ENCODE data around the gene RCSD1. TPM values are rescaled to one million over a fixed set of nuclear protein-coding genes. Genes with fewer than 3 reads are reported as not detected.

Gene RCSD1
- total RNA-seq, 1 donor from 2014 or later = 39.5 TPM

GRCh38 chr1:167748906-167749305 is 118.9 kb downstream of the RCSD1 start:
- DNase-seq (ENCODE audit: low spot score) = no peak
- Mint-ChIP-seq H3K4me3 (ENCODE audit: unreplicated experiment) (no peak overlapping the region), H3K36me3 (ENCODE audit: low read depth, unreplicated experiment) (peaks cover 6% of the 10 kb centered on the region), H3K9me3 (ENCODE audit: unreplicated experiment) (no peaks in the 10 kb centered on the region), H3K27ac (ENCODE audit: unreplicated experiment) (peak overlapping the region; percentile 26), H3K27me3 (ENCODE audit: unreplicated experiment) (peaks cover 1% of the 10 kb centered on the region), H3K4me1 (ENCODE audit: unreplicated experiment) (peaks cover 46% of the 10 kb centered on the region)
- TF ChIP-seq CTCF (IDR thresholded peaks at IDR 0.05; ENCODE audit: unreplicated experiment) = no peak

DNA sequence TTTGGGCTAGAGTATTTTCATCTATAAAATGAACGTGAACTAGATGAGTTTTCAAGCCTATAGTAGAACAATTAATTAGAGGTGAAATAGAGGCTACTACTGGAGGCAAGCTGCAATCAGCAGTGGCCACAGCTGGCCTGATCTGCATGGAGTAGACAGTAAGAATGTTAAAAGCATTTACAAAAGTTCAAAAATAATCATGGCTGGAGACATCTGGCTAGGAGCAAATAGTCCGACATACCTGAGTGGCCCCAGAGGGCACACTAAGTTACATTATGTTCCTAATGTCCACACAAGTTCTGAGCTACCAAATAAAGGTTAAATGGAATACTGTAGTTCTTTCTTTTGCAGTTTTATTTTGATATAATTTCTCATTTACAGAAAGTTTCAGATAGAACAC is 119.7 kb downstream of the RCSD1 start:
- Mint-ChIP-seq H3K4me3 (ENCODE audit: unreplicated experiment) (no peak overlapping the region), H3K4me1 (ENCODE audit: unreplicated experiment) (peaks cover 39% of the 10 kb centered on the region), H3K27ac (ENCODE audit: unreplicated experiment) (peak overlapping the region; percentile 22), H3K9me3 (ENCODE audit: unreplicated experiment) (no peaks in the 10 kb centered on the region), H3K27me3 (ENCODE audit: unreplicated experiment) (peaks cover 1% of the 10 kb centered on the region), H3K36me3 (ENCODE audit: low read depth, unreplicated experiment) (peaks cover 6% of the 10 kb centered on the region)
- no peak for DNase-seq (ENCODE audit: low spot score)
- no peak for TF ChIP-seq CTCF (IDR thresholded peaks at IDR 0.05; ENCODE audit: unreplicated experiment)

- no peak for TF ChIP-seq CTCF (IDR thresholded peaks at IDR 0.05; ENCODE audit: unreplicated experiment)
- H3K9me3 Mint-ChIP-seq (ENCODE audit: unreplicated experiment) = no peaks in the 10 kb centered on the region
- H3K36me3 Mint-ChIP-seq (ENCODE audit: low read depth, unreplicated experiment) = peaks cover 6% of the 10 kb centered on the region
- H3K4me1 Mint-ChIP-seq (ENCODE audit: unreplicated experiment) = peaks cover 36% of the 10 kb centered on the region
- DNase-seq (ENCODE audit: low spot score) = no peak
- H3K4me3 Mint-ChIP-seq (ENCODE audit: unreplicated experiment) = no peak overlapping the region
- peaks cover 1% of the 10 kb centered on the region for H3K27me3 Mint-ChIP-seq (ENCODE audit: unreplicated experiment)
- H3K27ac Mint-ChIP-seq (ENCODE audit: unreplicated experiment) = no peak overlapping the region
Measured at GRCh38 chr1:167750641-167751040, 120.6 kb downstream of the RCSD1 start.

DNA sequence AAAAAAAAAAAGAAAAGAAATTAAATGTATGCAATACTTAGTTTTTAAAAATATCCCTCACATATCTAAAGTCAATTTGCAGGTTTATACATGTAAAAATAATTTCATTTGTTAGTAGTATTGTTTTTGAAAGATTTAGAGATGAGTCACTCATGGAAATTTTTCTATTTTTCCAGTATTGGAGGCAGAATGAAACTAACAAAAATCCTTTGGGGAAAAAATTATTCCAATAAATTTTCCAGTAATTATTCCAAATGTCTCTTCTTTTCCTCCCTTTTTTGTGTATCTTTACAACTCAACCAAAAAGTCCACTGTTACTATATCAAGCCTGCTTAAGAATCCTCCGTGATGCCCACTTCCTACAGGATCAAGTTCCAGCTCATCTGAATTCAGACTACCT is 121.6 kb downstream of the RCSD1 start:
- peaks cover 1% of the 10 kb centered on the region for H3K27me3 Mint-ChIP-seq (ENCODE audit: unreplicated experiment)
- peaks cover 39% of the 10 kb centered on the region for H3K4me1 Mint-ChIP-seq (ENCODE audit: unreplicated experiment)
- no peak for TF ChIP-seq CTCF (IDR thresholded peaks at IDR 0.05; ENCODE audit: unreplicated experiment)
- H3K36me3 Mint-ChIP-seq (ENCODE audit: low read depth, unreplicated experiment) = no peaks in the 10 kb centered on the region
- no peak for DNase-seq (ENCODE audit: low spot score)
- no peaks in the 10 kb centered on the region for H3K9me3 Mint-ChIP-seq (ENCODE audit: unreplicated experiment)
- no peak overlapping the region for H3K27ac Mint-ChIP-seq (ENCODE audit: unreplicated experiment)
- no peak overlapping the region for H3K4me3 Mint-ChIP-seq (ENCODE audit: unreplicated experiment)

DNA sequence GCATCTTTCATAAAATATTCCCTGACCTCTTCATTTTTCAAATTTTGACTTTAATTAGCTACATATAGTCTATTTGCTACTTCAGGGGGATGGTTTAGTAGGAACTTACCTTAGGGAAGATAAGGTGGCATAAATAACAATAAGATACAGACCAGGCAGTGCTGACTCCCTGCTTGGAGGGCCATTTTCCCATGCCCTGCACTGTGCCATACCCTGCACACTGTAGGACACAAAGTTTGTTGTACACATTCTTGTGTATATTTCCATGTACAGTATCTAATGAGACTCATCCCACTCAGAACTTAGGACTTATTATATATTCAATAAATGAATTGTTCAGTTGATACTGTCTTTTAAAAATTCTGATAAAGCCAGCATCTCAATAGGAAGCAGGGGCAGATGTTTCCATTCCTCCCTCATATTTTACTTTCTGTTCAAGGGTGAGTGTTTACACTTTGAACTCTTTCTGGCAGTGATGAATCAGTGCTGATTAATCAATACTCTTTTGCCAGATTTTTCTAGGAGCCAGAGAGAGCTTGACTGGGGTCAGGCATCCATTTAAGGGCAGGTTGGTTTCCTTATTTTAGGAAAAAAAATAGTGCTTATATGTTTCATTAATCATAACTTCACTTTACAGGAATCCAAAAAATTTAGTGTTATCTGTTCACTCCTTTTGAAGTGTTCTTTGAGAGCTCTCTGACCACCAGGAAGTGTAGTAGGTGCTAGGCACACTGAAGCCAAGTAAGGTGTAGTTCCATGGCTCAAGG is 122.4 kb downstream of the RCSD1 start:
- Mint-ChIP-seq H3K4me1 (ENCODE audit: unreplicated experiment) (peaks cover 40% of the 10 kb centered on the region), H3K4me3 (ENCODE audit: unreplicated experiment) (no peak overlapping the region), H3K9me3 (ENCODE audit: unreplicated experiment) (no peaks in the 10 kb centered on the region), H3K27me3 (ENCODE audit: unreplicated experiment) (peaks cover 1% of the 10 kb centered on the region), H3K27ac (ENCODE audit: unreplicated experiment) (peak overlapping the region; percentile 73), H3K36me3 (ENCODE audit: low read depth, unreplicated experiment) (no peaks in the 10 kb centered on the region)
- no peak for TF ChIP-seq CTCF (IDR thresholded peaks at IDR 0.05; ENCODE audit: unreplicated experiment)
- DNase-seq (ENCODE audit: low spot score) = no peak

Measured in endothelial cell (in vitro differentiated cells).